HEK293 (cell line): ENCODE data around the gene AMBRA1.

Experiments used
- CTCF ChIA-PET: fragments of 350-600 bp; formaldehyde crosslinking; extraction: SDS; loops from one replicate; lab custom pipeline; 2021; ENCODE audit warnings: antibody characterized with exemption; lab: Yijun Ruan, JAX
- POLR2A ChIA-PET: fragments of 300-600 bp; formaldehyde crosslinking; extraction: SDS; loops from one replicate; lab custom pipeline; 2020; ENCODE audit warnings: antibody characterized with exemption, inconsistent platforms; lab: Yijun Ruan, JAX
- H3K27ac ChIP-seq: fragments of 200-500 bp; sonication (Bioruptor generic); 2 replicates; pipeline ENCODE4 v1.5.1; 2014; ENCODE audit warnings: low read depth, low read length, control low read depth, inconsistent platforms; ENCODE audit errors: extremely low read depth
- H3K36me3 ChIP-seq, 2 experiments: fragments of 200-500 bp in 1 of 2; sonication (Bioruptor generic) in 1 of 2; 1 replicate in 1 of 2; 2 replicates in 1 of 2; pipeline ENCODE4 v1.5.1; 2014 to 2017; ENCODE audit warnings: inconsistent platforms in 2 of 2, low read length in 2 of 2; ENCODE audit not compliant: control insufficient read depth in 2 of 2, insufficient read depth in 1 of 2
- H3K4me1 ChIP-seq: fragments of 200-500 bp; sonication (Bioruptor generic); 2 replicates; pipeline ENCODE4 v1.5.1; 2014; ENCODE audit warnings: mild to moderate bottlenecking, low read length, inconsistent platforms; ENCODE audit not compliant: control insufficient read depth, insufficient read depth
- H3K4me3 ChIP-seq: 2 replicates; pipeline ENCODE4 v1.5.1; 2011; ENCODE audit warnings: low read depth, mild to moderate bottlenecking, control low read depth, low read length, moderate library complexity
- H3K9me3 ChIP-seq: fragments of 200-500 bp; sonication (Bioruptor generic); 2 replicates; pipeline ENCODE4 v1.5.1; 2014; ENCODE audit warnings: low read depth, low read length, inconsistent platforms; ENCODE audit not compliant: control insufficient read depth, insufficient read depth
- BCL11A ChIP-seq: fragments of 450-650 bp; formaldehyde crosslinking; IDR thresholded peaks from 2 replicates; pipeline ENCODE4 v1.5.1; 2016; ENCODE audit warnings: low read depth, missing biosample characterization, missing genetic modification characterization
- EGR2 ChIP-seq: fragments of 450-650 bp; formaldehyde crosslinking; IDR thresholded peaks from 2 replicates; pipeline ENCODE4 v1.5.1; 2016; ENCODE audit warnings: low read depth, missing biosample characterization, missing genetic modification characterization
- GLIS2 ChIP-seq: fragments of 450-650 bp; formaldehyde crosslinking; IDR thresholded peaks from 2 replicates; pipeline ENCODE4 v1.5.1; 2016; ENCODE audit warnings: missing biosample characterization, missing genetic modification characterization
- HOXD13 ChIP-seq: sonication (generic); formaldehyde crosslinking; IDR thresholded peaks from 2 replicates; pipeline ENCODE4 v1.8.0; 2022; ENCODE audit warnings: missing genetic modification reagents, borderline replicate concordance
- KLF10 ChIP-seq: fragments of 450-650 bp; IDR thresholded peaks from 2 replicates; pipeline ENCODE4 v1.5.1; 2018; ENCODE audit warnings: missing biosample characterization, mild to moderate bottlenecking, missing genetic modification characterization
- KLF7 ChIP-seq: fragments of 450-650 bp; formaldehyde crosslinking; IDR thresholded peaks from 2 replicates; pipeline ENCODE4 v1.5.1; 2016; ENCODE audit warnings: missing biosample characterization, missing genetic modification characterization, borderline replicate concordance
- KLF8 ChIP-seq: fragments of 450-650 bp; formaldehyde crosslinking; IDR thresholded peaks from 2 replicates; pipeline ENCODE4 v1.5.1; 2016; ENCODE audit warnings: missing biosample characterization, missing genetic modification characterization
- SP7 ChIP-seq: fragments of 450-650 bp; formaldehyde crosslinking; IDR thresholded peaks from 2 replicates; pipeline ENCODE4 v1.5.1; 2016; ENCODE audit warnings: missing biosample characterization, missing genetic modification characterization
- ZBTB48 ChIP-seq: fragments of 450-650 bp; formaldehyde crosslinking; IDR thresholded peaks from 2 replicates; pipeline ENCODE4 v1.5.1; 2016; ENCODE audit warnings: missing biosample characterization, missing genetic modification characterization
- ZBTB8A ChIP-seq: fragments of 450-650 bp; formaldehyde crosslinking; IDR thresholded peaks from 2 replicates; pipeline ENCODE4 v1.5.1; 2016; ENCODE audit warnings: missing biosample characterization, missing genetic modification characterization
- ZEB2 ChIP-seq: fragments of 450-650 bp; formaldehyde crosslinking; IDR thresholded peaks from 2 replicates; pipeline ENCODE4 v1.5.1; 2016; ENCODE audit warnings: missing biosample characterization, missing genetic modification characterization
- ZIC2 ChIP-seq: fragments of 450-650 bp; formaldehyde crosslinking; IDR thresholded peaks from 2 replicates; pipeline ENCODE4 v1.5.1; 2016; ENCODE audit warnings: missing biosample characterization, missing genetic modification characterization
- ZNF266 ChIP-seq: fragments of 450-650 bp; formaldehyde crosslinking; IDR thresholded peaks from 2 replicates; pipeline ENCODE4 v1.5.1; 2016; ENCODE audit warnings: missing biosample characterization, missing genetic modification characterization, low read depth
- ZNF366 ChIP-seq: fragments of 450-650 bp; formaldehyde crosslinking; conservative IDR thresholded peaks from 2 replicates; pipeline ENCODE4 v1.5.1; 2016; ENCODE audit warnings: missing biosample characterization, missing genetic modification characterization
- ZNF473 ChIP-seq: fragments of 450-650 bp; formaldehyde crosslinking; IDR thresholded peaks from 2 replicates; pipeline ENCODE4 v1.5.1; 2017; ENCODE audit warnings: missing biosample characterization, missing genetic modification characterization
- ZNF48 ChIP-seq: fragments of 450-650 bp; formaldehyde crosslinking; IDR thresholded peaks from 2 replicates; pipeline ENCODE4 v1.5.1; 2016; ENCODE audit warnings: missing biosample characterization, missing genetic modification characterization
- ZNF514 ChIP-seq: fragments of 450-650 bp; formaldehyde crosslinking; IDR thresholded peaks from 2 replicates; pipeline ENCODE4 v1.5.1; 2016; ENCODE audit warnings: missing biosample characterization, missing genetic modification characterization
- ZNF600 ChIP-seq: fragments of 450-650 bp; formaldehyde crosslinking; IDR thresholded peaks from 2 replicates; pipeline ENCODE4 v1.5.1; 2016; ENCODE audit warnings: missing biosample characterization, missing genetic modification characterization
- ZNF629 ChIP-seq: fragments of 450-650 bp; formaldehyde crosslinking; IDR thresholded peaks from 2 replicates; pipeline ENCODE4 v1.5.1; 2017; ENCODE audit warnings: missing biosample characterization, missing genetic modification characterization
- TF ChIP-seq, protein P1 (sequence below): fragments of 450-650 bp; formaldehyde crosslinking; optimal IDR thresholded peaks from 2 replicates; pipeline ENCODE3; 2016; ENCODE audit warnings: missing biosample characterization, mild to moderate bottlenecking, missing genetic modification characterization
- TF ChIP-seq, protein P2 (sequence below): fragments of 450-650 bp; formaldehyde crosslinking; IDR thresholded peaks from 2 replicates; pipeline ENCODE4 v1.5.1; 2016; ENCODE audit warnings: missing biosample characterization, missing genetic modification characterization
- TF ChIP-seq, protein P3 (sequence below): fragments of 450-650 bp; formaldehyde crosslinking; IDR thresholded peaks from 2 replicates; pipeline ENCODE4 v1.5.1; 2016; ENCODE audit warnings: missing biosample characterization, missing genetic modification characterization
- TF ChIP-seq, protein P4 (sequence below): fragments of 450-650 bp; formaldehyde crosslinking; IDR thresholded peaks from 2 replicates; pipeline ENCODE4 v1.5.1; 2017; ENCODE audit warnings: missing biosample characterization, missing genetic modification characterization
- TF ChIP-seq, protein P5 (sequence below): fragments of 450-650 bp; formaldehyde crosslinking; IDR thresholded peaks from 2 replicates; pipeline ENCODE4 v1.5.1; 2016; ENCODE audit warnings: missing biosample characterization, missing genetic modification characterization
- TF ChIP-seq, protein P6 (sequence below): fragments of 450-650 bp; formaldehyde crosslinking; IDR thresholded peaks from 2 replicates; pipeline ENCODE4 v1.5.1; 2016; ENCODE audit warnings: missing biosample characterization, missing genetic modification characterization

Gene AMBRA1

DNA sequence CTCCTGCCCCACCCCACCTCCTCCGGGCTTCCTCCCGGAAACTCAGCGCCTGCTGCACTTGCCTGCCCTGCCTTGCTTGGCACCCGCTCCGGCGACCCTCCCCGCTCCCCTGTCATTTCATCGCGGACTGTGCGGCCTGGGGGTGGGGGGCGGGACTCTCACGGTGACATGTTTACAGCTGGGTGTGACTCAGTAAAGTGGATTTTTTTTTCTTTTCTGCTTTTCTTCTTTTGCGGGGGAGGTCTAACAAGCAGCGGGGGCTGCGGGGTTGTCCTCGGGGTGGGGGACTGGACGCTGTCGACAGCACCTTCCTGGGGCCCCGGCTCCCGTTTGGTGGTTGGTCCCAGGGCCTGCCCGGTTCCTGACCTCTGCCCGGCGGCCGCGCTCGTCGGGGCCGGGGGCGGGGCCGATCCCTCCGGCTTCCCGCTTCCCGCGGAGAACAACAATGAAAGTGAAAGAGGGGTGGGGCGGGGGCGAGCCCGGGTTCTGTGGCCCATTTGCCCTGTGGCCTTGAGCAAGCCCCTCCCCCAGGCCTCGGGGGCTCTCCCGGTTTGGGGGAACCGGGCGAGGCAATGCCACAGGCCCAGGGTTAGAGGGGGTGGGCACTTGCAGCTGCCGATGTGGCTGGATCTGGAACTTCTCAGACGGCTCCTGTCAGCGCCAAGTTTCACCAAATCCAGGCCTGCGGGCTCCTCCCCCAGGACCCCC, 213.3 kb downstream of the AMBRA1 start:
- Histone ChIP-seq H3K4me1 (no peaks in the 10 kb centered on the region), H3K27ac (peak overlapping the region; percentile 78), H3K9me3 (no peaks in the 10 kb centered on the region)
- TF ChIP-seq GLIS2 (tag by site-specific recombination) (peak; percentile 51), ZNF600 (peak; percentile 24; the same call in 1 of the 2 replicates), ZNF629 (tag by site-specific recombination) (peak; percentile 37), SP7 (tag by site-specific recombination) (peak; percentile 83), ZBTB8A (tag by site-specific recombination) (no peak), ZEB2 (peak; percentile 72; the same call in 1 of the 2 replicates), BCL11A (tag by site-specific recombination) (0 out of 2 replicates have a peak, but pooled peaks have one; percentile 28), ZBTB48 (peak; percentile 50; the same call in 1 of the 2 replicates), HOXD13 (CRISPR knock-in tag) (peak; percentile 17; the same call in 1 of the 2 replicates), KLF8 (tag by site-specific recombination) (0 out of 2 replicates have a peak, but pooled peaks have one; percentile 10), KLF7 (tag by site-specific recombination) (0 out of 2 replicates have a peak, but pooled peaks have one; percentile 22), ZIC2 (tag by site-specific recombination) (0 out of 2 replicates have a peak, but pooled peaks have one; percentile 17), ZNF266 (no peak), ZNF366 (tag by site-specific recombination) (peak; percentile 63; the same call in 1 of the 2 replicates), EGR2 (peak; percentile 79), KLF10 (peak; percentile 92), ZNF473 (tag by site-specific recombination) (no peak), ZNF48 (tag by site-specific recombination) (no peak), ZNF514 (tag by site-specific recombination) (no peak)
- TF ChIP-seq, protein P1, sequence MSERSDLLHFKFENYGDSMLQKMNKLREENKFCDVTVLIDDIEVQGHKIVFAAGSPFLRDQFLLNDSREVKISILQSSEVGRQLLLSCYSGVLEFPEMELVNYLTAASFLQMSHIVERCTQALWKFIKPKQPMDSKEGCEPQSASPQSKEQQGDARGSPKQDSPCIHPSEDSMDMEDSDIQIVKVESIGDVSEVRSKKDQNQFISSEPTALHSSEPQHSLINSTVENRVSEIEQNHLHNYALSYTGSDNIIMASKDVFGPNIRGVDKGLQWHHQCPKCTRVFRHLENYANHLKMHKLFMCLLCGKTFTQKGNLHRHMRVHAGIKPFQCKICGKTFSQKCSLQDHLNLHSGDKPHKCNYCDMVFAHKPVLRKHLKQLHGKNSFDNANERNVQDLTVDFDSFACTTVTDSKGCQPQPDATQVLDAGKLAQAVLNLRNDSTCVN, result peak; percentile 63
- TF ChIP-seq, protein P2, sequence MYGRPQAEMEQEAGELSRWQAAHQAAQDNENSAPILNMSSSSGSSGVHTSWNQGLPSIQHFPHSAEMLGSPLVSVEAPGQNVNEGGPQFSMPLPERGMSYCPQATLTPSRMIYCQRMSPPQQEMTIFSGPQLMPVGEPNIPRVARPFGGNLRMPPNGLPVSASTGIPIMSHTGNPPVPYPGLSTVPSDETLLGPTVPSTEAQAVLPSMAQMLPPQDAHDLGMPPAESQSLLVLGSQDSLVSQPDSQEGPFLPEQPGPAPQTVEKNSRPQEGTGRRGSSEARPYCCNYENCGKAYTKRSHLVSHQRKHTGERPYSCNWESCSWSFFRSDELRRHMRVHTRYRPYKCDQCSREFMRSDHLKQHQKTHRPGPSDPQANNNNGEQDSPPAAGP (tag by site-specific recombination), result peak; percentile 15; the same call in 1 of the 2 replicates
- TF ChIP-seq, protein P3, sequence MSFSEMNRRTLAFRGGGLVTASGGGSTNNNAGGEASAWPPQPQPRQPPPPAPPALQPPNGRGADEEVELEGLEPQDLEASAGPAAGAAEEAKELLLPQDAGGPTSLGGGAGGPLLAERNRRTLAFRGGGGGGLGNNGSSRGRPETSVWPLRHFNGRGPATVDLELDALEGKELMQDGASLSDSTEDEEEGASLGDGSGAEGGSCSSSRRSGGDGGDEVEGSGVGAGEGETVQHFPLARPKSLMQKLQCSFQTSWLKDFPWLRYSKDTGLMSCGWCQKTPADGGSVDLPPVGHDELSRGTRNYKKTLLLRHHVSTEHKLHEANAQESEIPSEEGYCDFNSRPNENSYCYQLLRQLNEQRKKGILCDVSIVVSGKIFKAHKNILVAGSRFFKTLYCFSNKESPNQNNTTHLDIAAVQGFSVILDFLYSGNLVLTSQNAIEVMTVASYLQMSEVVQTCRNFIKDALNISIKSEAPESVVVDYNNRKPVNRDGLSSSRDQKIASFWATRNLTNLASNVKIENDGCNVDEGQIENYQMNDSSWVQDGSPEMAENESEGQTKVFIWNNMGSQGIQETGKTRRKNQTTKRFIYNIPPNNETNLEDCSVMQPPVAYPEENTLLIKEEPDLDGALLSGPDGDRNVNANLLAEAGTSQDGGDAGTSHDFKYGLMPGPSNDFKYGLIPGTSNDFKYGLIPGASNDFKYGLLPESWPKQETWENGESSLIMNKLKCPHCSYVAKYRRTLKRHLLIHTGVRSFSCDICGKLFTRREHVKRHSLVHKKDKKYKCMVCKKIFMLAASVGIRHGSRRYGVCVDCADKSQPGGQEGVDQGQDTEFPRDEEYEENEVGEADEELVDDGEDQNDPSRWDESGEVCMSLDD (tag by site-specific recombination), result peak; percentile 74; the same call in 1 of the 2 replicates
- TF ChIP-seq, protein P4, sequence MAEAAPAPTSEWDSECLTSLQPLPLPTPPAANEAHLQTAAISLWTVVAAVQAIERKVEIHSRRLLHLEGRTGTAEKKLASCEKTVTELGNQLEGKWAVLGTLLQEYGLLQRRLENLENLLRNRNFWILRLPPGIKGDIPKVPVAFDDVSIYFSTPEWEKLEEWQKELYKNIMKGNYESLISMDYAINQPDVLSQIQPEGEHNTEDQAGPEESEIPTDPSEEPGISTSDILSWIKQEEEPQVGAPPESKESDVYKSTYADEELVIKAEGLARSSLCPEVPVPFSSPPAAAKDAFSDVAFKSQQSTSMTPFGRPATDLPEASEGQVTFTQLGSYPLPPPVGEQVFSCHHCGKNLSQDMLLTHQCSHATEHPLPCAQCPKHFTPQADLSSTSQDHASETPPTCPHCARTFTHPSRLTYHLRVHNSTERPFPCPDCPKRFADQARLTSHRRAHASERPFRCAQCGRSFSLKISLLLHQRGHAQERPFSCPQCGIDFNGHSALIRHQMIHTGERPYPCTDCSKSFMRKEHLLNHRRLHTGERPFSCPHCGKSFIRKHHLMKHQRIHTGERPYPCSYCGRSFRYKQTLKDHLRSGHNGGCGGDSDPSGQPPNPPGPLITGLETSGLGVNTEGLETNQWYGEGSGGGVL (tag by site-specific recombination), result peak; percentile 72
- TF ChIP-seq, protein P5, sequence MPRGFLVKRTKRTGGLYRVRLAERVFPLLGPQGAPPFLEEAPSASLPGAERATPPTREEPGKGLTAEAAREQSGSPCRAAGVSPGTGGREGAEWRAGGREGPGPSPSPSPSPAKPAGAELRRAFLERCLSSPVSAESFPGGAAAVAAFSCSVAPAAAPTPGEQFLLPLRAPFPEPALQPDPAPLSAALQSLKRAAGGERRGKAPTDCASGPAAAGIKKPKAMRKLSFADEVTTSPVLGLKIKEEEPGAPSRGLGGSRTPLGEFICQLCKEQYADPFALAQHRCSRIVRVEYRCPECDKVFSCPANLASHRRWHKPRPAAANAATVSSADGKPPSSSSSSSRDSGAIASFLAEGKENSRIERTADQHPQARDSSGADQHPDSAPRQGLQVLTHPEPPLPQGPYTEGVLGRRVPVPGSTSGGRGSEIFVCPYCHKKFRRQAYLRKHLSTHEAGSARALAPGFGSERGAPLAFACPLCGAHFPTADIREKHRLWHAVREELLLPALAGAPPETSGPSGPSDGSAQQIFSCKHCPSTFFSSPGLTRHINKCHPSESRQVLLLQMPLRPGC (tag by site-specific recombination), result no peak
- TF ChIP-seq, protein P6, sequence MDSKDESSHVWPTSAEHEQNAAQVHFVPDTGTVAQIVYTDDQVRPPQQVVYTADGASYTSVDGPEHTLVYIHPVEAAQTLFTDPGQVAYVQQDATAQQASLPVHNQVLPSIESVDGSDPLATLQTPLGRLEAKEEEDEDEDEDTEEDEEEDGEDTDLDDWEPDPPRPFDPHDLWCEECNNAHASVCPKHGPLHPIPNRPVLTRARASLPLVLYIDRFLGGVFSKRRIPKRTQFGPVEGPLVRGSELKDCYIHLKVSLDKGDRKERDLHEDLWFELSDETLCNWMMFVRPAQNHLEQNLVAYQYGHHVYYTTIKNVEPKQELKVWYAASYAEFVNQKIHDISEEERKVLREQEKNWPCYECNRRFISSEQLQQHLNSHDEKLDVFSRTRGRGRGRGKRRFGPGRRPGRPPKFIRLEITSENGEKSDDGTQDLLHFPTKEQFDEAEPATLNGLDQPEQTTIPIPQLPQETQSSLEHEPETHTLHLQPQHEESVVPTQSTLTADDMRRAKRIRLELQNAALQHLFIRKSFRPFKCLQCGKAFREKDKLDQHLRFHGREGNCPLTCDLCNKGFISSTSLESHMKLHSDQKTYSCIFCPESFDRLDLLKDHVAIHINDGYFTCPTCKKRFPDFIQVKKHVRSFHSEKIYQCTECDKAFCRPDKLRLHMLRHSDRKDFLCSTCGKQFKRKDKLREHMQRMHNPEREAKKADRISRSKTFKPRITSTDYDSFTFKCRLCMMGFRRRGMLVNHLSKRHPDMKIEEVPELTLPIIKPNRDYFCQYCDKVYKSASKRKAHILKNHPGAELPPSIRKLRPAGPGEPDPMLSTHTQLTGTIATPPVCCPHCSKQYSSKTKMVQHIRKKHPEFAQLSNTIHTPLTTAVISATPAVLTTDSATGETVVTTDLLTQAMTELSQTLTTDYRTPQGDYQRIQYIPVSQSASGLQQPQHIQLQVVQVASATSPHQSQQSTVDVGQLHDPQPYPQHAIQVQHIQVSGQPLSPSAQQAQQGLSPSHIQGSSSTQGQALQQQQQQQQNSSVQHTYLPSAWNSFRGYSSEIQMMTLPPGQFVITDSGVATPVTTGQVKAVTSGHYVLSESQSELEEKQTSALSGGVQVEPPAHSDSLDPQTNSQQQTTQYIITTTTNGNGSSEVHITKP (tag by site-specific recombination), result peak; percentile 81

More for the DNA sequence above, 213.3 kb downstream of the AMBRA1 start:
- CTCF ChIA-PET, result interaction anchor here (0.7 to 1.1 kb wide), 2 partner anchors 9 to 141 kb away, joined by 3 read pairs; no protein-coding TSS in a partner anchor
- Histone ChIP-seq H3K36me3 (peaks cover 0 to 45% of the 10 kb centered on the region in 2 experiments; a peak in 1 of 3 replicates), H3K4me3 (peak overlapping the region; percentile 52)
- POLR2A ChIA-PET, result no interaction called here
